Panc1 (cell line): ENCODE data around the gene CLDN16. TPM values are rescaled to one million over a fixed set of nuclear protein-coding genes. Genes with fewer than 3 reads are reported as not detected.

Experiments
- ATAC-seq: fragments of 200-7000 bp; cut with Tn5 transposase; 2 replicates; pipeline ENCODE4 v1.9.1; 2020; ENCODE audit warnings: mild to moderate bottlenecking, moderate library complexity
- BruUV-seq: library from RNA; stranded (reverse); fragments of 400-500 nt; replicated peaks from 2 replicates; lab custom pipeline; 2021; lab: Mats Ljungman, UMichigan
- CTCF ChIA-PET: fragments of 300-600 bp; sonication (Branson Sonifier 250); formaldehyde crosslinking; loops from one replicate; lab custom pipeline; 2022; ENCODE audit warnings: antibody characterized with exemption; lab: Charles Lee
- POLR2A ChIA-PET: fragments of 300-600 bp; sonication (Branson Sonifier 250); formaldehyde crosslinking; loops from one replicate; lab custom pipeline; 2022; ENCODE audit warnings: antibody characterized with exemption; lab: Charles Lee
- DNase-seq: peaks from one replicate; pipeline ENCODE4 v3.0.0-alpha.2; 2010; ENCODE audit warnings: low read depth, low spot score
- H3K27ac ChIP-seq: 2 replicates; pipeline ENCODE4 v1.5.1; 2011; ENCODE audit warnings: mild to moderate bottlenecking, low read length, inconsistent platforms
- H3K27me3 ChIP-seq: fragments of 200-500 bp; sonication (Bioruptor generic); 2 replicates; pipeline ENCODE4 v1.6.0; 2014; ENCODE audit warnings: low read length, inconsistent platforms; ENCODE audit not compliant: control insufficient read depth, insufficient read depth
- H3K36me3 ChIP-seq: fragments of 200-500 bp; sonication (Bioruptor generic); 2 replicates; pipeline ENCODE4 v1.5.1; 2014; ENCODE audit warnings: inconsistent platforms, mild to moderate bottlenecking, low read length, moderate library complexity; ENCODE audit not compliant: control insufficient read depth, insufficient read depth
- H3K4me1 ChIP-seq: 2 replicates; pipeline ENCODE4 v1.5.1; 2011; ENCODE audit warnings: inconsistent platforms, mild to moderate bottlenecking, low read length, moderate library complexity; ENCODE audit not compliant: control insufficient read depth, insufficient read depth
- H3K4me3 ChIP-seq, 2 experiments: 2 replicates each; pipeline ENCODE4 v1.5.1; 2011 to 2012; ENCODE audit warnings: low read depth in 2 of 2, low read length in 2 of 2, mild to moderate bottlenecking in 2 of 2, inconsistent platforms in 1 of 2, moderate library complexity in 1 of 2
- H3K9me3 ChIP-seq: fragments of 200-500 bp; sonication (Bioruptor generic); 2 replicates; pipeline ENCODE4 v1.5.1; 2014; ENCODE audit warnings: low read depth, mild to moderate bottlenecking, inconsistent platforms, low read length, moderate library complexity; ENCODE audit not compliant: control insufficient read depth, insufficient read depth
- POLR2AphosphoS5 ChIP-seq: IDR thresholded peaks from 2 replicates; pipeline ENCODE4 v1.6.1; 2012; ENCODE audit warnings: mild to moderate bottlenecking, low read depth, low read length, moderate library complexity
- SIN3A ChIP-seq: IDR thresholded peaks from 2 replicates; pipeline ENCODE4 v1.6.1; 2012; ENCODE audit warnings: low read depth, mild to moderate bottlenecking, low read length, moderate library complexity, borderline replicate concordance; ENCODE audit not compliant: insufficient read depth
- TCF7L2 ChIP-seq: IDR thresholded peaks from 2 replicates; pipeline ENCODE4 v1.6.1; 2011; ENCODE audit warnings: mild to moderate bottlenecking, low read depth, low read length, inconsistent platforms
- in situ Hi-C: cut with HindIII; loops from 2 replicates; pipeline ENCODE4 v1.10.0; 2016; ENCODE audit warnings: low sequenced_read_pairs, low pct_unique_long_range_greater_than_20kb
- intact Hi-C: fragments of 100-400 bp; cut with micrococcal nuclease; formaldehyde crosslinking; loops from one replicate; pipeline ENCODE4 v1.10.0; 2022; ENCODE audit not compliant: unreplicated experiment
- total RNA-seq: library from RNA; stranded (reverse); gene quantifications from one replicate; pipeline ENCODE4 v1.2.1, GENCODE V29; 2021; ENCODE audit not compliant: unreplicated experiment
- TF ChIP-seq, protein P1 (sequence below): fragments of 450-650 bp; IDR thresholded peaks from 2 replicates; pipeline ENCODE4 v1.5.1; 2017; ENCODE audit warnings: mild to moderate bottlenecking
- TF ChIP-seq, protein P2 (sequence below), 2 experiments: IDR thresholded peaks; 2 replicates each; pipeline ENCODE4 v1.6.1; 2011 to 2012; ENCODE audit warnings: low read depth in 2 of 2, control low read depth in 1 of 2, low read length in 1 of 2, mild to moderate bottlenecking in 1 of 2, moderate library complexity in 1 of 2; ENCODE audit not compliant: insufficient read depth in 1 of 2

CLDN16 gene
- total RNA-seq, 1 experiment from 2014 or later: not detected

DNA sequence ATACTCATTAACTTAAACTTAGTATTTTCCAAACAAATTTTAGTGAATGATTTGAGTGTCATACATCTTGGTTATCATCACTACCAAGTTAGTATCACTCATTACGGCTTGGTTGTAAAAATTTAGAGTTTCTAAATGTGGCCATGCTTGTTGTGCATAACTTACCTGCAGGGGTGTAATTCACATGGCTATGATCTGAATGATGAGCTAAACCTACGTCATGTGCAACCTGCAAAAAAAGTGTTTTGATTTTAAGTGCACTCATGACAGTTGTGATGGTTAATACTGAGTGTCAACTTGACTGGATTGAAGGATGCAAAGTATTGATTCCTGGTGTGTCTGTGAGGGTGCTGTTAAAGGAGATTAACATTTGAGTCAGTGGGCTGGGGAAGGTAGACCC is 17.6 kb upstream of the CLDN16 start:
- H3K27me3 ChIP-seq: no peaks in the 10 kb centered on the region
- DNase-seq (no peak), ATAC-seq (no peak)
- no peak overlapping the region for H3K27ac ChIP-seq
- TF ChIP-seq, protein P1, sequence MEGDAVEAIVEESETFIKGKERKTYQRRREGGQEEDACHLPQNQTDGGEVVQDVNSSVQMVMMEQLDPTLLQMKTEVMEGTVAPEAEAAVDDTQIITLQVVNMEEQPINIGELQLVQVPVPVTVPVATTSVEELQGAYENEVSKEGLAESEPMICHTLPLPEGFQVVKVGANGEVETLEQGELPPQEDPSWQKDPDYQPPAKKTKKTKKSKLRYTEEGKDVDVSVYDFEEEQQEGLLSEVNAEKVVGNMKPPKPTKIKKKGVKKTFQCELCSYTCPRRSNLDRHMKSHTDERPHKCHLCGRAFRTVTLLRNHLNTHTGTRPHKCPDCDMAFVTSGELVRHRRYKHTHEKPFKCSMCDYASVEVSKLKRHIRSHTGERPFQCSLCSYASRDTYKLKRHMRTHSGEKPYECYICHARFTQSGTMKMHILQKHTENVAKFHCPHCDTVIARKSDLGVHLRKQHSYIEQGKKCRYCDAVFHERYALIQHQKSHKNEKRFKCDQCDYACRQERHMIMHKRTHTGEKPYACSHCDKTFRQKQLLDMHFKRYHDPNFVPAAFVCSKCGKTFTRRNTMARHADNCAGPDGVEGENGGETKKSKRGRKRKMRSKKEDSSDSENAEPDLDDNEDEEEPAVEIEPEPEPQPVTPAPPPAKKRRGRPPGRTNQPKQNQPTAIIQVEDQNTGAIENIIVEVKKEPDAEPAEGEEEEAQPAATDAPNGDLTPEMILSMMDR: no peak; the same call in 1 of the 2 replicates
- no peak for TF ChIP-seq POLR2AphosphoS5
- no peak for TF ChIP-seq SIN3A
- TF ChIP-seq TCF7L2: no peak
- TF ChIP-seq, protein P2, sequence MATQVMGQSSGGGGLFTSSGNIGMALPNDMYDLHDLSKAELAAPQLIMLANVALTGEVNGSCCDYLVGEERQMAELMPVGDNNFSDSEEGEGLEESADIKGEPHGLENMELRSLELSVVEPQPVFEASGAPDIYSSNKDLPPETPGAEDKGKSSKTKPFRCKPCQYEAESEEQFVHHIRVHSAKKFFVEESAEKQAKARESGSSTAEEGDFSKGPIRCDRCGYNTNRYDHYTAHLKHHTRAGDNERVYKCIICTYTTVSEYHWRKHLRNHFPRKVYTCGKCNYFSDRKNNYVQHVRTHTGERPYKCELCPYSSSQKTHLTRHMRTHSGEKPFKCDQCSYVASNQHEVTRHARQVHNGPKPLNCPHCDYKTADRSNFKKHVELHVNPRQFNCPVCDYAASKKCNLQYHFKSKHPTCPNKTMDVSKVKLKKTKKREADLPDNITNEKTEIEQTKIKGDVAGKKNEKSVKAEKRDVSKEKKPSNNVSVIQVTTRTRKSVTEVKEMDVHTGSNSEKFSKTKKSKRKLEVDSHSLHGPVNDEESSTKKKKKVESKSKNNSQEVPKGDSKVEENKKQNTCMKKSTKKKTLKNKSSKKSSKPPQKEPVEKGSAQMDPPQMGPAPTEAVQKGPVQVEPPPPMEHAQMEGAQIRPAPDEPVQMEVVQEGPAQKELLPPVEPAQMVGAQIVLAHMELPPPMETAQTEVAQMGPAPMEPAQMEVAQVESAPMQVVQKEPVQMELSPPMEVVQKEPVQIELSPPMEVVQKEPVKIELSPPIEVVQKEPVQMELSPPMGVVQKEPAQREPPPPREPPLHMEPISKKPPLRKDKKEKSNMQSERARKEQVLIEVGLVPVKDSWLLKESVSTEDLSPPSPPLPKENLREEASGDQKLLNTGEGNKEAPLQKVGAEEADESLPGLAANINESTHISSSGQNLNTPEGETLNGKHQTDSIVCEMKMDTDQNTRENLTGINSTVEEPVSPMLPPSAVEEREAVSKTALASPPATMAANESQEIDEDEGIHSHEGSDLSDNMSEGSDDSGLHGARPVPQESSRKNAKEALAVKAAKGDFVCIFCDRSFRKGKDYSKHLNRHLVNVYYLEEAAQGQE (IDR thresholded peaks at IDR 0.05; ENCODE audit: insufficient read depth in 1 of 2, low read depth in 2 of 2, low read length in 1 of 2): no peak
- CTCF ChIA-PET: no interaction called here
- no peaks in the 10 kb centered on the region for H3K36me3 ChIP-seq
- POLR2A ChIA-PET: no interaction called here
- in situ Hi-C loops (no loop called here), intact Hi-C loops (no loop called here)
- no peak overlapping the region for H3K4me3 ChIP-seq
- no peaks in the 10 kb centered on the region for H3K9me3 ChIP-seq
- H3K4me1 ChIP-seq: no peaks in the 10 kb centered on the region
- no TSS peak for BruUV-seq

DNA sequence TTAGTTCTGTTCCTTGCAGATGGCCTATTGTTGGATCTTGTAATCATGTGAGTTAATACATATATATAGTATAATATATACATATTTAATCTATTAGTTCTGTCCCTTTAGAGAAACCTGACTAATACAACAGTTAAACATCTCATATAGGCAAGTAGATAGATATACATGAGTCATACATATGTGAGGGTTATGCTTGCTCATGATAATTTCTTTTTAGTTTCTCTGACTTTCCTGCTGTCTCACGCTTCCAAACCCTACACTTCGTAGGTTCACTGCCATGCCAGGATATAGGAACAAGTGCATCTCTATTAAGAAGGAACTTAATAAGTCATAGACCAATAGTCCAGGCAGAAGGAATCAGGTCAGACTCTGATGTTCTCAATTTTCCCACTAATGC is 16.8 kb upstream of the CLDN16 start:
- intact Hi-C loops: no loop called here
- ATAC-seq (no peak), DNase-seq (no peak)
- Histone ChIP-seq H3K27me3 (no peaks in the 10 kb centered on the region), H3K36me3 (no peaks in the 10 kb centered on the region), H3K27ac (no peak overlapping the region), H3K9me3 (no peaks in the 10 kb centered on the region), H3K4me1 (no peaks in the 10 kb centered on the region), H3K4me3 (no peak overlapping the region)
- TF ChIP-seq TCF7L2 (no peak), SIN3A (no peak), POLR2AphosphoS5 (no peak)
- TF ChIP-seq, protein P1: no peak
- TF ChIP-seq, protein P2 (IDR thresholded peaks at IDR 0.05; ENCODE audit: insufficient read depth in 1 of 2, low read depth in 2 of 2, low read length in 1 of 2): no peak
- ChIA-PET CTCF (no interaction called here), POLR2A (no interaction called here)
- no TSS peak for BruUV-seq
- in situ Hi-C loops: no loop called here
